ENCODE results near the gene MDH2.
"Not testable (repeated sequence)": the region's sequence is repeated elsewhere in the genome, so short reads cannot be mapped to it uniquely, and the experiment has no call there.

MDH2 gene

GRCh38 chr7:76057103-76057812, 9.4 kb downstream of the MDH2 start:
- H3K4me1 Mint-ChIP-seq: peaks cover 6% of the 10 kb centered on the region
- DNase-seq (no peak), ATAC-seq (no peak)
- H3K27ac Mint-ChIP-seq: peak overlapping the region; percentile 56
- H3K27me3 Mint-ChIP-seq: no peaks in the 10 kb centered on the region
- H3K36me3 Mint-ChIP-seq (ENCODE audit: low read depth): peaks cover 31% of the 10 kb centered on the region
- no peaks in the 10 kb centered on the region for H3K9me3 Mint-ChIP-seq
- H3K4me3 Mint-ChIP-seq: no peak overlapping the region

DNA sequence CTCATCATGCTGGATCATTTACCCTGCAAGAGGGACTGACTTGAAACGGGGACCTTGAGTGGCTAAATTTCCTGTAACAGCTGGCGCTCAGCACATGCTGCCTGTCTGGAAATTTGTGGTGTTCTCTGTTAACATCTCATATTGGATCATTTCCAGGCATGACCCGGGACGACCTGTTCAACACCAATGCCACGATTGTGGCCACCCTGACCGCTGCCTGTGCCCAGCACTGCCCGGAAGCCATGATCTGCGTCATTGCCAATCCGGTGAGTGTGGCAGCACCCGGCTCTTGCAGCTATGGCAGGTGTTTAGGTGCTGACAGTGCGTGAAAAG, 9.9 kb downstream of the MDH2 start:
- Mint-ChIP-seq H3K4me1 (peaks cover 5% of the 10 kb centered on the region), H3K9me3 (no peaks in the 10 kb centered on the region), H3K27me3 (no peaks in the 10 kb centered on the region), H3K36me3 (ENCODE audit: low read depth) (peaks cover 33% of the 10 kb centered on the region), H3K4me3 (no peak overlapping the region), H3K27ac (peak overlapping the region; percentile 56)
- no peak for ATAC-seq
- no peak for DNase-seq

DNA sequence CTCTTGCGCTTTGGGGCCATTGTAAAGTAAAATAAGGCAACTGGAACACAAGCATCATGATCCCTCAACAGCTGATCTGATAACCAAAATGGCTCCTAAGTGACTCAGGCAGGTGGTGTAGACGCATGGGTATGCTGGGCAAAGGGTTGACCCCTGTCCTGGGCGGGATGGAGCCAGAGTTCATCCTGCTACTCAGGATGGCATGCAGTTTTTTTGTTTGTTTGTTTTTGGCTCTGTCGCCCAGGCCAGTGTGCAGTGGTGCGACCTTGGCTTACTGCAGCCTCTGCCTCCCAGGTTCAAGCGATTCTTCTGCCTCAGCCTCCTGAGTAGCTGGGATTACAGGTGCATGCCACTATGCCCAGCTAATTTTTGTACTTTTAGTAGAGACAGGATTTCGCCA, 10.8 kb downstream of the MDH2 start:
- H3K9me3 Mint-ChIP-seq, H3K4me3 Mint-ChIP-seq, H3K27me3 Mint-ChIP-seq, ATAC-seq, H3K27ac Mint-ChIP-seq, DNase-seq, H3K4me1 Mint-ChIP-seq: not testable (repeated sequence)
- H3K36me3 Mint-ChIP-seq (ENCODE audit: low read depth): peaks cover 31% of the 10 kb centered on the region

- Mint-ChIP-seq H3K4me3 (no peak overlapping the region), H3K27ac (no peak overlapping the region), H3K27me3 (no peaks in the 10 kb centered on the region), H3K9me3 (no peaks in the 10 kb centered on the region), H3K36me3 (ENCODE audit: low read depth) (peaks cover 45% of the 10 kb centered on the region), H3K4me1 (peaks cover 12% of the 10 kb centered on the region)
- DNase-seq (no peak), ATAC-seq (no peak)
Measured at GRCh38 chr7:76060842-76061241, 12.9 kb downstream of the MDH2 start.

DNA sequence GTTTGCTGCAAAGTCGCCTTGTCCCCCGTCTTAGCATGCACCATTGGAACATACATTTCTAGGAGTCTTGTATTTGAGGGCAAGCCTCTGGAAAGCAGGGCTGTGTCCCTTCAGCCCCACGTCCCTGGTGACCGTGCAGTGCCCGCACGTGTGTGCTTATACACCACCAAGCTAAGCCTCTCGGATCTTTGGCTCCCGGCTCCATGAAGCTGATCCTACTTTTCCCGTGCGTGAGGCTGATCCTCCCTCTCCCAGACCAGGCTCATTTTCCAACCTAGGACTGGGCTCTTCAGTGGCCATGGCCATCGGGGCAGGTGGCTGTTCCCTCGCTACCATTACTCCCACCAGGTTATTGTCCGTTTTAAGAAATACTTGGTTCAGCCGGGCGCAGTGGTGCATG, 14.3 kb downstream of the MDH2 start:
- ATAC-seq (no peak), DNase-seq (no peak)
- peaks cover 12% of the 10 kb centered on the region for H3K4me1 Mint-ChIP-seq
- H3K9me3 Mint-ChIP-seq: no peaks in the 10 kb centered on the region
- no peak overlapping the region for H3K4me3 Mint-ChIP-seq
- H3K36me3 Mint-ChIP-seq (ENCODE audit: low read depth): peaks cover 58% of the 10 kb centered on the region
- H3K27me3 Mint-ChIP-seq: no peaks in the 10 kb centered on the region
- H3K27ac Mint-ChIP-seq: no peak overlapping the region

- no peak overlapping the region for H3K4me3 Mint-ChIP-seq
- no peaks in the 10 kb centered on the region for H3K9me3 Mint-ChIP-seq
- no peak overlapping the region for H3K27ac Mint-ChIP-seq
Measured at GRCh38 chr7:76063114-76063513, 15.2 kb downstream of the MDH2 start.

GRCh38 chr7:76063525-76063924, 15.6 kb downstream of the MDH2 start:
- DNase-seq (no peak), ATAC-seq (no peak)
- peaks cover 48% of the 10 kb centered on the region for H3K36me3 Mint-ChIP-seq (ENCODE audit: low read depth)
- H3K4me1 Mint-ChIP-seq: peaks cover 12% of the 10 kb centered on the region
- H3K27ac Mint-ChIP-seq: no peak overlapping the region
- H3K4me3 Mint-ChIP-seq: no peak overlapping the region
- H3K9me3 Mint-ChIP-seq: no peaks in the 10 kb centered on the region
- H3K27me3 Mint-ChIP-seq: no peaks in the 10 kb centered on the region

More at GRCh38 chr7:76063114-76063513, 15.2 kb downstream of the MDH2 start:
- peaks cover 12% of the 10 kb centered on the region for H3K4me1 Mint-ChIP-seq
- H3K27me3 Mint-ChIP-seq: no peaks in the 10 kb centered on the region
- H3K36me3 Mint-ChIP-seq (ENCODE audit: low read depth): peaks cover 52% of the 10 kb centered on the region
- DNase-seq (no peak), ATAC-seq (no peak)

- Mint-ChIP-seq H3K27me3 (no peaks in the 10 kb centered on the region), H3K4me3 (no peak overlapping the region), H3K27ac (peak overlapping the region; percentile 52), H3K9me3 (no peaks in the 10 kb centered on the region), H3K36me3 (ENCODE audit: low read depth) (peaks cover 46% of the 10 kb centered on the region), H3K4me1 (peaks cover 12% of the 10 kb centered on the region)
- DNase-seq: no peak
- ATAC-seq: no peak
Measured at GRCh38 chr7:76064208-76064970, 16.5 kb downstream of the MDH2 start.

DNA sequence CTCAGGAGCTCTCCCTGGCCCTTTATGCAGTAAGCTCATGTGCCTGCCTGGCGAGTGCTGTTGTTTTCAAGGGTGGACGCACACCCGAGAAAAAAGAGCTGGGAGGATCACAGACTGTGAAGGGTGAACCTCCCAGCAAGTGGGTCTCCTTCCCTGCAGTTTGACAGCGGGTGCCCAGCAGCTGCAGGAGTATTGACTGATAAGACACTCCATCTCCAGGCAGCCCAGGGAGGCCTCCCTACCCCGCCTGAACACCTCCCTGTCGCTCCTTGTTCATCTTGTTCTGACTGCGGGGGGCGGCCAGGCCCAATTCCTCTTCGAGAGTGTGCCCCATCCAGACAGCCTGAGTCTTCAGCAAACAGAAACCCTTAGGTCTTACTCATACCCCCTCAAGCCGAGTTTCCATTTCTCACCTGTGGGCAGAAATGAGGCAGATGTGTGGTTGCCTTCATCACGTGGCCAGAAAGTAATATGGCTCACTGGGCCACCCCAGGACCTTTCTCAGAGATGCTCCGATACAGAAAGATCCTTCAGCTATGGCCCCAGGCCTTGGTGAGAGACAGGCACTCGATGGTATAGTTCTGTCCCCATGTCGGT, 17.2 kb downstream of the MDH2 start:
- Mint-ChIP-seq H3K4me1 (peaks cover 12% of the 10 kb centered on the region), H3K27ac (peak overlapping the region; percentile 52), H3K27me3 (no peaks in the 10 kb centered on the region), H3K9me3 (no peaks in the 10 kb centered on the region), H3K4me3 (no peak overlapping the region), H3K36me3 (ENCODE audit: low read depth) (peaks cover 43% of the 10 kb centered on the region)
- ATAC-seq: peak; percentile 79
- DNase-seq: peak; percentile 8

GRCh38 chr7:76066716-76067503, 19.0 kb downstream of the MDH2 start:
- Mint-ChIP-seq H3K36me3 (ENCODE audit: low read depth) (peaks cover 37% of the 10 kb centered on the region), H3K27me3 (no peaks in the 10 kb centered on the region), H3K4me1 (peaks cover 12% of the 10 kb centered on the region), H3K4me3 (no peak overlapping the region), H3K27ac (no peak overlapping the region), H3K9me3 (no peaks in the 10 kb centered on the region)
- no peak for ATAC-seq
- DNase-seq: no peak

- Mint-ChIP-seq H3K27ac (no peak overlapping the region), H3K4me1 (peaks cover 12% of the 10 kb centered on the region), H3K27me3 (no peaks in the 10 kb centered on the region), H3K4me3 (no peak overlapping the region), H3K36me3 (ENCODE audit: low read depth) (peaks cover 27% of the 10 kb centered on the region), H3K9me3 (no peaks in the 10 kb centered on the region)
- ATAC-seq: no peak
- DNase-seq: no peak
Measured at GRCh38 chr7:76069238-76069638, 21.3 kb downstream of the MDH2 start.

GRCh38 chr7:76071316-76072242, 23.7 kb downstream of the MDH2 start:
- Mint-ChIP-seq H3K9me3 (no peaks in the 10 kb centered on the region), H3K4me3 (no peak overlapping the region), H3K27me3 (no peaks in the 10 kb centered on the region), H3K27ac (no peak overlapping the region), H3K4me1 (no peaks in the 10 kb centered on the region), H3K36me3 (ENCODE audit: low read depth) (peaks cover 5% of the 10 kb centered on the region)
- ATAC-seq (no peak), DNase-seq (no peak)

DNA sequence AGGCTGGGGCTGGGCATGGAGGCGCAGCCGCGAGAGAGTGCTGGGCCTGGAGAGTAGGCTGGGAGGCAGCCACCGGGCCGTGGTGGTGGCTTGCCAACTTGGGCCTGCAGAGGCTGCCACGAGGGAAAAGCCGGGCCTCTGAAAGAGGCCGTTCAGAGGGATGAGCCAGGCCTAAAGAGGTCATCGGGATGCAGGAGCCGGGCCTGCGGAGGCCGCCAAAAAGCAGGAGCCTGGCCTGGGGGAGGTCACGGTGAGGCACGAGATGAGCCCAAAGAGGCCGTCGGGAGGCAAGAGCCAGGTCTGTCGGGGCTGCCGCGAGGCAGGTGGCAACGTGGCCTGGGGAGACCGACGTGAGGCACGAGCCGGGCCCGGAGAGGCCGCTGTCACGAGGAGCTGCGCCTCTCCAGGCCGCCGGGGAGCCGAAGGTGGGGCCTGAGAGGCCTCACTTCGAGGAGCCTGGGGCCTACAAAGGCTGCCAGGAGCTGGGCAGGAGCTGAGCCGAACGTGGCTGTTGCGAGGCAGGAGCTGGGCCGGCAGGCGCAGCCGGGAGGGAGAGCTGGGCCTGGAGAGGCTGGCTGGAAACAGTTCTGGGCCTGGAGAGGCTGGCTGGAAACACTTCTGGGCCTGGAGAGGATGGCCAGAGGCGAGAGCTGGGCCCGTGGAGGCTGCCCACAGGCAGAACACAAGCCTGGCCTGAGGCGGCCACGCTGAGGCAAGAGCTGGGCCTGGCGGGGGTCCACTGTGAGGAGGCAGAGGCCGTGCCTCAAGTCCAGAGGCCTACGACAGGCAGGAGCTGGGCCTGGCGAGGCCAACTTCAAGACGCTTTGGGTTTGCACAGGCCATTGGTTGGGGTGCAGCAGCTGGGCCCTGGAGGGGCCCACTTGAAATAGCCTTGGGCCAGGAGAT, 24.6 kb downstream of the MDH2 start:
- Mint-ChIP-seq H3K9me3 (no peaks in the 10 kb centered on the region), H3K27ac (no peak overlapping the region), H3K4me1 (peaks cover 4% of the 10 kb centered on the region), H3K27me3 (no peaks in the 10 kb centered on the region), H3K4me3 (no peak overlapping the region), H3K36me3 (ENCODE audit: low read depth) (no peaks in the 10 kb centered on the region)
- ATAC-seq (no peak), DNase-seq (no peak)
